Gastroesophageal sphincter (tissue), 4 donors: ENCODE measurements around the gene ARAP1. TPM values are rescaled to one million over a fixed set of nuclear protein-coding genes. Genes with fewer than 3 reads are reported as not detected.

Experiments
- ATAC-seq: fragments of 150-250 bp; one replicate; pipeline ENCODE4 v1.9.1; 2016; ENCODE audit warnings: mild to moderate bottlenecking, moderate library complexity
- H3K27ac ChIP-seq, 4 donors: fragments of 200-600 bp; sonication (generic) in 3 of 4; 1 replicate in 3 of 4; 2 replicates in 1 of 4; pipeline ENCODE4 v1.5.1; 2016 to 2019
- H3K27me3 ChIP-seq: fragments of 200-600 bp; sonication (generic); one replicate; pipeline ENCODE4 v1.5.1; 2019
- H3K36me3 ChIP-seq, 2 donors: fragments of 200-600 bp; sonication (generic); one replicate each; pipeline ENCODE4 v1.5.1; 2019; ENCODE audit warnings: control low read depth in 1 of 2
- H3K4me1 ChIP-seq, 3 donors: fragments of 200-600 bp; sonication (generic); 1 replicate in 2 of 3; 2 replicates in 1 of 3; pipeline ENCODE4 v1.5.1; 2016 to 2019; ENCODE audit warnings: control low read depth in 2 of 3
- H3K4me3 ChIP-seq, 2 donors: fragments of 200-600 bp; sonication (generic); one replicate each; pipeline ENCODE4 v1.5.1; 2019; ENCODE audit warnings: mild to moderate bottlenecking in 1 of 2, moderate library complexity in 1 of 2
- H3K9me3 ChIP-seq, 3 donors: fragments of 200-600 bp; sonication (generic); one replicate each; pipeline ENCODE4 v1.5.1; 2017 to 2019; ENCODE audit warnings: control low read depth in 2 of 3
- EP300 ChIP-seq: sonication (generic); formaldehyde crosslinking; IDR thresholded peaks from one replicate; pipeline ENCODE4 v1.6.1; 2017; ENCODE audit warnings: antibody characterized with exemption, mild to moderate bottlenecking
- POLR2A ChIP-seq, 2 donors: fragments of 450-650 bp; IDR thresholded peaks; one replicate each; pipeline ENCODE4 v1.6.1; 2017; ENCODE audit warnings: antibody characterized with exemption in 2 of 2, mild to moderate bottlenecking in 2 of 2, moderate library complexity in 1 of 2
- POLR2AphosphoS5 ChIP-seq: sonication (generic); formaldehyde crosslinking; IDR thresholded peaks from one replicate; pipeline ENCODE4 v1.6.1; 2017; ENCODE audit warnings: antibody characterized with exemption
- WGBS, 2 donors: methylation state at CpG; one replicate each; pipeline ENCODE4 v1.1.5; 2018; ENCODE audit warnings: low coverage in 1 of 2; 5-methylcytosine and 5-hydroxymethylcytosine counted together
- small RNA-seq, 4 donors: library from RNA; depleted of rRNA; stranded (forward); fragments of <200 nt; gene quantifications; one replicate each; pipeline ENCODE3, GENCODE V24; 2016
- total RNA-seq, 4 donors: library from RNA; depleted of rRNA; stranded (reverse); fragments of >200 nt; gene quantifications; one replicate each; pipeline ENCODE4 v1.1.0, GENCODE V29; 2016
- TF ChIP-seq, protein P1 (sequence below), 4 experiments: fragments of 200-600 bp in 2 of 4; fragments of 450-650 bp in 2 of 4; sonication (generic) in 1 of 4; IDR thresholded peaks; one replicate each; pipeline ENCODE4 v1.5.1; 2017 to 2019; ENCODE audit warnings: antibody characterized with exemption in 4 of 4, mild to moderate bottlenecking in 2 of 4, moderate library complexity in 2 of 4

Gene ARAP1
- total RNA-seq, 4 donors from 2014 or later, result 72.4 to 125 (median 95.1) TPM

DNA sequence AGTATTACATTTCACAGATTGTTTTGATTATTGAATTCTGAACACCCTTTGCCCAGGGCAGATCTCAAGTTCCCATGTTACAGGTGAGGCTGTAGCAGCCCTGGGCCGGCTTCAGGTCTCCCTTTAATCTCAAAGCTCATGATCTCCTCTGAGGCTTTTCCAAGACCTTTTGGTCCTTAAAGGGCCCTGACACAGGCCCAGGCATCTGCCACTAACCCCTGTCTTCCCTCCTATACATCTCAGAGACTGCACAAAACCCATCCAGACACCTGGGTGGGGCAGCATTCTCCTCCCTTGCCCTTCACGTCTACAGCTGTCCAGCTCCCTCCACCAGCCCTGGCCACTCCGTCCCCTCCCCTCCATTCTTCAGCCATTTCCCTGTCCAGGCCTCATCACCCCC, 115.8 kb downstream of the ARAP1 start:
- Histone ChIP-seq H3K36me3 (no peaks in the 10 kb centered on the region), H3K27me3 (no peaks in the 10 kb centered on the region), H3K27ac (peak overlapping the region in 3 of 4 donors; percentile 4 to 48 (median 37)), H3K9me3 (no peaks in the 10 kb centered on the region), H3K4me1 (peaks cover 0 to 96% (median 8%) of the 10 kb centered on the region in 3 donors), H3K4me3 (no peak overlapping the region)
- no peak for ATAC-seq
- TF ChIP-seq, protein P1, sequence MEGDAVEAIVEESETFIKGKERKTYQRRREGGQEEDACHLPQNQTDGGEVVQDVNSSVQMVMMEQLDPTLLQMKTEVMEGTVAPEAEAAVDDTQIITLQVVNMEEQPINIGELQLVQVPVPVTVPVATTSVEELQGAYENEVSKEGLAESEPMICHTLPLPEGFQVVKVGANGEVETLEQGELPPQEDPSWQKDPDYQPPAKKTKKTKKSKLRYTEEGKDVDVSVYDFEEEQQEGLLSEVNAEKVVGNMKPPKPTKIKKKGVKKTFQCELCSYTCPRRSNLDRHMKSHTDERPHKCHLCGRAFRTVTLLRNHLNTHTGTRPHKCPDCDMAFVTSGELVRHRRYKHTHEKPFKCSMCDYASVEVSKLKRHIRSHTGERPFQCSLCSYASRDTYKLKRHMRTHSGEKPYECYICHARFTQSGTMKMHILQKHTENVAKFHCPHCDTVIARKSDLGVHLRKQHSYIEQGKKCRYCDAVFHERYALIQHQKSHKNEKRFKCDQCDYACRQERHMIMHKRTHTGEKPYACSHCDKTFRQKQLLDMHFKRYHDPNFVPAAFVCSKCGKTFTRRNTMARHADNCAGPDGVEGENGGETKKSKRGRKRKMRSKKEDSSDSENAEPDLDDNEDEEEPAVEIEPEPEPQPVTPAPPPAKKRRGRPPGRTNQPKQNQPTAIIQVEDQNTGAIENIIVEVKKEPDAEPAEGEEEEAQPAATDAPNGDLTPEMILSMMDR (IDR thresholded peaks at IDR 0.05), result no peak
- no peak for TF ChIP-seq POLR2A (IDR thresholded peaks at IDR 0.05)
- TF ChIP-seq POLR2AphosphoS5, result no peak
- TF ChIP-seq EP300, result no peak
- WGBS, 2 donors, result 61 to 68% methylated on average over 3 of the region's 3 CpGs

DNA sequence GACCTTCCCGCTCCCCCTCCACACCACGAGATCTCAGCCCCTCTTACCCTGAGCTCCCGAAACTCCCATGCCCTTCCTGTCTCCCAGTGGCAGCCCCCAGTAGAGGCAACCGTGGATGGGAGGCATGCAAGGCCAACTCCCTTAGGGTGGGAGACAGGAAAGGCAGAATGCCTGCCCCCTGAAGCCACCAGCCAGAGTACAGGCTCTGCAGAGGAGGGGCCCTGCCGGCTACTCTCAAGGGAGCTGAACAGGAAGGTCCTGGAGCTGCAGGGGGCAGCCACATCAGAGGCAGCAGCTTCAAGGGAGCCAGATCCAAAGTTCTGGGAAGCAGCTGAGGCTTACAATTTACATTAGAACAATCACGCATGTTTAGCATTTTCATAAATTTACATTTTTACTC, 116.3 kb downstream of the ARAP1 start:
- Histone ChIP-seq H3K4me1 (peaks cover 0 to 96% (median 8%) of the 10 kb centered on the region in 3 donors), H3K27ac (peak overlapping the region in 2 of 4 donors; percentile 4 to 81), H3K4me3 (no peak overlapping the region), H3K27me3 (no peaks in the 10 kb centered on the region), H3K36me3 (no peaks in the 10 kb centered on the region), H3K9me3 (no peaks in the 10 kb centered on the region)
- WGBS, 2 donors, result 59 to 88% methylated on average over 2 to 6 of the region's 6 CpGs
- TF ChIP-seq, protein P1 (IDR thresholded peaks at IDR 0.05), result no peak
- TF ChIP-seq POLR2A (IDR thresholded peaks at IDR 0.05) (no peak), EP300 (no peak), POLR2AphosphoS5 (no peak)
- no peak for ATAC-seq

DNA sequence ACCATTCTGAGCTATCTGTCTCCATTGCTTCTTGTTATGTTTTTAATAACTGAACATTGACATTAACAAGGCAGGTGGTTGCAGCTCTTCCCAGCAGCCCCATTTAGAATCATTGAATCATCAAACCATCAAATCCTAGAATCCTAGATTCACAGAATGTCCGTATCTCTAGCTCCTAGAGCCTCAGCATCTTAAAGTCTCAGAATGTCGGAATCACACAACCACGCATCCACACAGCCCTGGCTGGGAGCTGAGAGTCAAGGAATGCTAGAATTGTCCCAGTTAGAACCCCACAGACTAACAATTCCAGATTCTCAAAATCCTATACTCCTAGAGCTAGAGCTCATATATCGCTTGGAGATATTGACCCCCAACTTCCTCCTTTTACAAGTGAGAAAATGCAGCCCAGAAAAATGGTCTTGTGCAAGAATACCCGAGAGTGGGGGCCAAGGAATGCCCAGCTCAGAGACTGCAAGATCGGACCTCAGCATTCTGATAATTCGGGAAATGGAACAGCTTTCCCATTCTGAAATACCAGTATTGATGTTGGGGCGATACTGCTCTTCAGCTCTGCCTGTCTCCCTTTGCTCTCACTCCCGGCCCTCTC, 116.8 kb downstream of the ARAP1 start:
- WGBS, 2 donors, result 79 to 80% methylated on average over 6 to 9 of the region's 9 CpGs
- ATAC-seq, result no peak
- TF ChIP-seq POLR2AphosphoS5, result no peak
- TF ChIP-seq, protein P1 (IDR thresholded peaks at IDR 0.05), result no peak
- no peak for TF ChIP-seq POLR2A (IDR thresholded peaks at IDR 0.05)
- no peak for TF ChIP-seq EP300
- no peaks in the 10 kb centered on the region for H3K9me3 ChIP-seq
- H3K27ac ChIP-seq, result peak overlapping the region in 3 of 4 donors; percentile 24 to 89 (median 81)
- no peaks in the 10 kb centered on the region for H3K36me3 ChIP-seq
- no peaks in the 10 kb centered on the region for H3K27me3 ChIP-seq
- H3K4me3 ChIP-seq, result no peak overlapping the region
- peaks cover 0 to 96% (median 11%) of the 10 kb centered on the region in 3 donors for H3K4me1 ChIP-seq

Small RNA genes within 50 kb of the gene (small RNA-seq; reads per million reads assigned to genes)
- gene MIR4692 (0 reads per million in 4 donors), gene RF00019 (0 reads per million in 4 donors)

Other genes starting within 250 kb of the ARAP1 start
- gene PDE2A, start 78.0 kb downstream of the ARAP1 start, total RNA-seq, result 10 to 100 TPM; 31.6 to 54.2 (median 35.4) TPM
- 10 to 100 TPM; 35.8 to 56.6 (median 45.0) TPM for gene STARD10, start 41.6 kb upstream of the ARAP1 start, total RNA-seq
- 10 to 100 TPM in 3 of 4 donors, 1 to 10 TPM in 1; 8.3 to 27.9 (median 16.5) TPM for gene ATG16L2, start 62.0 kb upstream of the ARAP1 start, total RNA-seq